HEK293 (cell line): ENCODE measurements around the gene UBE2G1.

Experiments
- HOXD13 ChIP-seq: sonication (generic); formaldehyde crosslinking; IDR thresholded peaks from 2 replicates; pipeline ENCODE4 v1.8.0; 2022; ENCODE audit warnings: missing genetic modification reagents, borderline replicate concordance
- IKZF3 ChIP-seq: fragments of 450-650 bp; IDR thresholded peaks from 2 replicates; pipeline ENCODE4 v1.5.0; 2018; ENCODE audit warnings: missing biosample characterization, mild to moderate bottlenecking, missing genetic modification characterization, moderate library complexity
- KLF1 ChIP-seq: fragments of 450-650 bp; formaldehyde crosslinking; IDR thresholded peaks from 2 replicates; pipeline ENCODE4 v1.5.1; 2016; ENCODE audit warnings: missing biosample characterization, missing genetic modification characterization
- ZFP37 ChIP-seq: fragments of 450-650 bp; formaldehyde crosslinking; IDR thresholded peaks from 2 replicates; pipeline ENCODE4 v1.5.1; 2016; ENCODE audit warnings: missing biosample characterization, missing genetic modification characterization
- ZNF223 ChIP-seq: fragments of 450-650 bp; formaldehyde crosslinking; IDR thresholded peaks from 2 replicates; pipeline ENCODE4 v1.5.1; 2016; ENCODE audit warnings: missing biosample characterization, missing genetic modification characterization
- ZSCAN30 ChIP-seq: fragments of 450-650 bp; IDR thresholded peaks from 2 replicates; pipeline ENCODE4 v1.5.1; 2018; ENCODE audit warnings: missing biosample characterization, mild to moderate bottlenecking, missing genetic modification characterization, moderate library complexity
- TF ChIP-seq, protein P1 (sequence below): fragments of 450-650 bp; formaldehyde crosslinking; IDR thresholded peaks from 2 replicates; pipeline ENCODE4 v1.5.1; 2016; ENCODE audit warnings: missing biosample characterization, missing genetic modification characterization
- TF ChIP-seq, protein P2 (sequence below): fragments of 450-650 bp; formaldehyde crosslinking; IDR thresholded peaks from 2 replicates; pipeline ENCODE4 v1.5.1; 2016; ENCODE audit warnings: missing biosample characterization, missing genetic modification characterization

DNA sequence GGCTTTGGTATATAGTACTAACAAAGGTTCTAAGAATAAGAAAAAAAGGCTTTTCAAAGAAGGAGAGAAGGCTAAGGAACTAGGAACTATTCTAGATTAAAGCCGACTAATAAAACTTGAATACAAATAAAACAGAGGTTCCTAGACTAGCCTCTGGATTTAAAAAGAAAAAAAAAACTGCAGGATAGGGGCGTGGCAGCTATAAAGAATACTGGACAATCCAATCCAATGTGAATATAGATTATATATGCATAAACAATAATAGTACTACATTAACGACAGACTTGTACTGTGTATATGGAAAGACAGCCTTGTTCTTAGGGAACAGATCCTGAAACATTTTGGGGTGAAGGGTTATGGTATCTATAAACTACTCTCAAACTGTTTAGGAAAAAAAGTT is 78.8 kb downstream of the UBE2G1 start:
- TF ChIP-seq, protein P1, sequence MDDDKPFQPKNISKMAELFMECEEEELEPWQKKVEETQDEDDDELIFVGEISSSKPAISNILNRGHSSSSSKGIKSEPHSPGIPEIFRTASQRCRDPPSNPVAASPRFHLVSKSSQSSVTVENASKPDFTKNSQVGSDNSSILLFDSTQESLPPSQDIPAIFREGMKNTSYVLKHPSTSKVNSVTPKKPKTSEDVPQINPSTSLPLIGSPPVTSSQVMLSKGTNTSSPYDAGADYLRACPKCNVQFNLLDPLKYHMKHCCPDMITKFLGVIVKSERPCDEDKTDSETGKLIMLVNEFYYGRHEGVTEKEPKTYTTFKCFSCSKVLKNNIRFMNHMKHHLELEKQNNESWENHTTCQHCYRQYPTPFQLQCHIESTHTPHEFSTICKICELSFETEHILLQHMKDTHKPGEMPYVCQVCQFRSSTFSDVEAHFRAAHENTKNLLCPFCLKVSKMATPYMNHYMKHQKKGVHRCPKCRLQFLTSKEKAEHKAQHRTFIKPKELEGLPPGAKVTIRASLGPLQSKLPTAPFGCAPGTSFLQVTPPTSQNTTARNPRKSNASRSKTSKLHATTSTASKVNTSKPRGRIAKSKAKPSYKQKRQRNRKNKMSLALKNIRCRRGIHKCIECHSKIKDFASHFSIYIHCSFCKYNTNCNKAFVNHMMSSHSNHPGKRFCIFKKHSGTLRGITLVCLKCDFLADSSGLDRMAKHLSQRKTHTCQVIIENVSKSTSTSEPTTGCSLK (tag by site-specific recombination) = no peak
- TF ChIP-seq HOXD13 (CRISPR knock-in tag) (no peak), IKZF3 (tag by site-specific recombination) (no peak), ZFP37 (no peak), ZNF223 (tag by site-specific recombination) (no peak), ZSCAN30 (tag by site-specific recombination) (no peak), KLF1 (tag by site-specific recombination) (no peak)
- TF ChIP-seq, protein P2, sequence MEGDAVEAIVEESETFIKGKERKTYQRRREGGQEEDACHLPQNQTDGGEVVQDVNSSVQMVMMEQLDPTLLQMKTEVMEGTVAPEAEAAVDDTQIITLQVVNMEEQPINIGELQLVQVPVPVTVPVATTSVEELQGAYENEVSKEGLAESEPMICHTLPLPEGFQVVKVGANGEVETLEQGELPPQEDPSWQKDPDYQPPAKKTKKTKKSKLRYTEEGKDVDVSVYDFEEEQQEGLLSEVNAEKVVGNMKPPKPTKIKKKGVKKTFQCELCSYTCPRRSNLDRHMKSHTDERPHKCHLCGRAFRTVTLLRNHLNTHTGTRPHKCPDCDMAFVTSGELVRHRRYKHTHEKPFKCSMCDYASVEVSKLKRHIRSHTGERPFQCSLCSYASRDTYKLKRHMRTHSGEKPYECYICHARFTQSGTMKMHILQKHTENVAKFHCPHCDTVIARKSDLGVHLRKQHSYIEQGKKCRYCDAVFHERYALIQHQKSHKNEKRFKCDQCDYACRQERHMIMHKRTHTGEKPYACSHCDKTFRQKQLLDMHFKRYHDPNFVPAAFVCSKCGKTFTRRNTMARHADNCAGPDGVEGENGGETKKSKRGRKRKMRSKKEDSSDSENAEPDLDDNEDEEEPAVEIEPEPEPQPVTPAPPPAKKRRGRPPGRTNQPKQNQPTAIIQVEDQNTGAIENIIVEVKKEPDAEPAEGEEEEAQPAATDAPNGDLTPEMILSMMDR (tag by site-specific recombination) = no peak
